Left ventricle myocardium inferior (tissue), 1 donor: ENCODE data around the gene SVIL. TPM values are rescaled to one million over a fixed set of nuclear protein-coding genes. Genes with fewer than 3 reads are reported as not detected.

Source experiments
- DNase-seq: peaks from one replicate; pipeline ENCODE4 v3.0.0-alpha.2; 2020
- H3K27ac ChIP-seq: fragments of 200-600 bp; replicated peaks from 2 replicates; pipeline ENCODE4 v1.8.0; 2021
- H3K27me3 ChIP-seq: fragments of 200-600 bp; 2 replicates; pipeline ENCODE4 v1.8.0; 2021; ENCODE audit warnings: low read depth
- H3K36me3 ChIP-seq: fragments of 200-600 bp; 2 replicates; pipeline ENCODE4 v1.8.0; 2021
- H3K4me1 ChIP-seq: fragments of 200-600 bp; 2 replicates; pipeline ENCODE4 v1.8.0; 2021
- H3K4me3 ChIP-seq: fragments of 200-600 bp; 2 replicates; pipeline ENCODE4 v1.8.0; 2021; ENCODE audit warnings: mild to moderate bottlenecking, moderate library complexity
- H3K9me3 ChIP-seq: fragments of 200-600 bp; replicated peaks from 2 replicates; pipeline ENCODE4 v1.8.0; 2021
- CTCF ChIP-seq: fragments of 200-600 bp; IDR thresholded peaks from 2 replicates; pipeline ENCODE4 v1.8.0; 2021; ENCODE audit warnings: antibody characterized with exemption, mild to moderate bottlenecking, borderline replicate concordance
- intact Hi-C: fragments of 100-400 bp; cut with micrococcal nuclease; formaldehyde crosslinking; loops from one replicate; pipeline ENCODE4 v1.11.0; 2022
- total RNA-seq: library from RNA; stranded (reverse); fragmentation: NEBNext Ultra II Directional; extraction: Animal tissue kit (Norgen Biotek cat#: 25700); gene quantifications from one replicate; pipeline ENCODE4 v1.2.1, GENCODE V29; 2021
- donor health status: DM: no; HTN: yes; CAD: no; lungs with severe emphysema.

SVIL gene
- total RNA-seq, 1 donor from 2014 or later = 403 TPM

GRCh38 chr10:29671968-29672367 is 37.2 kb upstream of the SVIL start:
- H3K4me3 ChIP-seq = no peak overlapping the region
- H3K27me3 ChIP-seq = no peaks in the 10 kb centered on the region
- DNase-seq = no peak
- no peak for TF ChIP-seq CTCF
- intact Hi-C loops = no loop called here
- no peaks in the 10 kb centered on the region for H3K36me3 ChIP-seq
- peaks cover 9% of the 10 kb centered on the region for H3K9me3 ChIP-seq
- H3K4me1 ChIP-seq = peaks cover 11% of the 10 kb centered on the region
- no peak overlapping the region for H3K27ac ChIP-seq

- H3K4me3 ChIP-seq = no peak overlapping the region
- peaks cover 9% of the 10 kb centered on the region for H3K9me3 ChIP-seq
- no peak for DNase-seq
- TF ChIP-seq CTCF = no peak
- no peaks in the 10 kb centered on the region for H3K27me3 ChIP-seq
- no peaks in the 10 kb centered on the region for H3K36me3 ChIP-seq
- peaks cover 11% of the 10 kb centered on the region for H3K4me1 ChIP-seq
- no peak overlapping the region for H3K27ac ChIP-seq
- intact Hi-C loops = no loop called here
Observed at GRCh38 chr10:29671228-29671780, 36.5 kb upstream of the SVIL start.

GRCh38 chr10:29670761-29671160 is 36.0 kb upstream of the SVIL start:
- DNase-seq = no peak
- no peak for TF ChIP-seq CTCF
- no peaks in the 10 kb centered on the region for H3K27me3 ChIP-seq
- H3K4me1 ChIP-seq = peaks cover 11% of the 10 kb centered on the region
- no peaks in the 10 kb centered on the region for H3K36me3 ChIP-seq
- no peak overlapping the region for H3K4me3 ChIP-seq
- H3K27ac ChIP-seq = no peak overlapping the region
- intact Hi-C loops = no loop called here
- peaks cover 9% of the 10 kb centered on the region for H3K9me3 ChIP-seq

GRCh38 chr10:29669149-29669548 is 34.4 kb upstream of the SVIL start:
- H3K4me1 ChIP-seq = peaks cover 11% of the 10 kb centered on the region
- H3K27ac ChIP-seq = peak overlapping the region; percentile 28
- TF ChIP-seq CTCF = no peak
- H3K36me3 ChIP-seq = no peaks in the 10 kb centered on the region
- H3K9me3 ChIP-seq = no peaks in the 10 kb centered on the region
- no peak overlapping the region for H3K4me3 ChIP-seq
- intact Hi-C loops = no loop called here
- peak; percentile 64 for DNase-seq
- no peaks in the 10 kb centered on the region for H3K27me3 ChIP-seq

- Histone ChIP-seq H3K27me3 (no peaks in the 10 kb centered on the region), H3K9me3 (no peaks in the 10 kb centered on the region), H3K4me3 (no peak overlapping the region), H3K36me3 (no peaks in the 10 kb centered on the region), H3K4me1 (peaks cover 15% of the 10 kb centered on the region), H3K27ac (no peak overlapping the region)
- TF ChIP-seq CTCF = no peak
- intact Hi-C loops = no loop called here
- DNase-seq = no peak
Observed at GRCh38 chr10:29668628-29669027, 33.9 kb upstream of the SVIL start.
